GM19099 (cell line): Measurements from ENCODE around the gene PFKP.

Source experiments
- POLR2A ChIP-seq: IDR thresholded peaks from 3 replicates; pipeline ENCODE4 v1.6.1; 2011; ENCODE audit warnings: low read depth; ENCODE audit not compliant: insufficient read length; ENCODE audit errors: extremely low read depth

PFKP gene

GRCh38 chr10:3076138-3076537 lies 8.8 kb downstream of the PFKP start:
- TF ChIP-seq POLR2A: no peak

GRCh38 chr10:3077509-3077908 lies 10.2 kb downstream of the PFKP start:
- no peak for TF ChIP-seq POLR2A

DNA sequence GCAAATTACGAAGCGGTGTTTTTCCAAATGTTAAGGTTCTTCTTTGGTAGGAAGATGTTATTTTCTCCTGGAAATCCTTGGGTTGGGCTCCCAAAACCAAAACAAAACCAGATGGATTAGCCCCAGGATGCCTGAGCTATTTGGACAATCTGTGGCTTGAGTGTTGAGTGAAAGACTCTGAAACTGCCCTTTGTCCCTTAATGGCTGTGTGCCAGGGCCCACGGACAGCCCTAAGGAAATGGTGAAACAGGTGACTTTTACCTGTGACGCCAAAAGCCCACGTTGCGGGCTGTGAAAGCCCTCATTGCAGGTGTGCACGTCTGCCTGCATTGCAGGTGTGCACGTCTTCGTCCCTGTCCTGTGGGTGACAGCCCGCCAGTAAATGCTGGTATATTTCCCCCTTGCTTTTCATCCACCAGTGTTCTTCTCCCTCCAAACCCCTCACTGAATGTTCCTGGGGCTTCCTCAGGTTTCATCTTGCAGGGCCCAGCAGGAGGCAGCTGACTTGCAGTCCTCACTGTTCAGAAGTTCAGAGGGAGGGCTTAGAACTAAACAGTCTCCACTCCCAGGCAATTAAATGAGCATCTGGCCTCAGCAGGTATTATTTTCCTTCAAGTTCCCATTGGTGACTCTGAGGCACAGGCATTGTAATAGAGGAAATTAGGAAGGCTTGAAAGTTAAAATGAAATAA lies 10.7 kb downstream of the PFKP start:
- TF ChIP-seq POLR2A: no peak

DNA sequence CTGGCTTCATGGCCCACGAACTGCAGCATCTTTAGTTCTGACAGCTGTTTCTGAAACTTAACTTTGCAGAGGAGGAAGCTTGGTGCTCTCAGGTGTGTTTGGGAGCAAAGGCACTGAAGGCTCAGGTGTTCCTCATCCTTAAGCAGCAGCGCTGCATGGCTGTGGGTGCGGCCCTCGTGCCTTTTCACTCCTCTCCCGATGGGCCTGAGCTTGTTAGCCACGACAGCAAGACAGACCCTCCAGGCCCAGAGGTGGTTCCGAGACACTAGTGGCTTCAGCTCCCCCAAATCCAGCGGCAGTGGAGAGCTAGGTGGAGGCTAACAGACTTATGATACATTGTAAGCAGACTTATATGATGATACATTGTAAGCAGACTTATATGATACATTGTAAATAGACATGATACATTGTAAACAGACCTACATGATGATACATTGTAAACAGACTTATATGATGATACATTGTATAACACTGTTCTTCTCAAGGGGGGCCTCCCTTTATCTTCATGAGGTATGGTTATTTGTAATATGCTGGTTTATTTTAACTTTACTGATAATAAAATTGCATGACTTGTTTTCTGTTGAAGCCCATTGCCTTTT lies 14.1 kb downstream of the PFKP start:
- TF ChIP-seq POLR2A: no peak

DNA sequence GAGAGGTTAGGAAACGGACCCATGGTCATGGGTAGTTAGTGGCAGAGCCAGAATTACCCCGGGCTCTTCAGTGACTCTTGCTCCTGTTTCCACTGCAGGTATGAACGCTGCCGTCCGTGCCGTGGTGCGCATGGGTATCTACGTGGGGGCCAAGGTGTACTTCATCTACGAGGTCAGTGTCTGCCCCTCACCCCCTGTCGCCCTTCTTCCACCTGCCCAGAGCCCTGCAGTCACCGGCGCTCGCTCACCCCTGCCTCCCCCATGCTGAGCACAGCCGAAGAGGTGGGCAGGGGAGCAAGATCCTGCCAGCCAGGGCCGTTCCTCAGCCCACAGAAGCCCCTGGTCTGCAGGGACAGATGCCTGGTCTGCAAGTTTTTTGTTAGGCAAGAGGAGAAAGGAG lies 14.9 kb downstream of the PFKP start:
- no peak for TF ChIP-seq POLR2A

DNA sequence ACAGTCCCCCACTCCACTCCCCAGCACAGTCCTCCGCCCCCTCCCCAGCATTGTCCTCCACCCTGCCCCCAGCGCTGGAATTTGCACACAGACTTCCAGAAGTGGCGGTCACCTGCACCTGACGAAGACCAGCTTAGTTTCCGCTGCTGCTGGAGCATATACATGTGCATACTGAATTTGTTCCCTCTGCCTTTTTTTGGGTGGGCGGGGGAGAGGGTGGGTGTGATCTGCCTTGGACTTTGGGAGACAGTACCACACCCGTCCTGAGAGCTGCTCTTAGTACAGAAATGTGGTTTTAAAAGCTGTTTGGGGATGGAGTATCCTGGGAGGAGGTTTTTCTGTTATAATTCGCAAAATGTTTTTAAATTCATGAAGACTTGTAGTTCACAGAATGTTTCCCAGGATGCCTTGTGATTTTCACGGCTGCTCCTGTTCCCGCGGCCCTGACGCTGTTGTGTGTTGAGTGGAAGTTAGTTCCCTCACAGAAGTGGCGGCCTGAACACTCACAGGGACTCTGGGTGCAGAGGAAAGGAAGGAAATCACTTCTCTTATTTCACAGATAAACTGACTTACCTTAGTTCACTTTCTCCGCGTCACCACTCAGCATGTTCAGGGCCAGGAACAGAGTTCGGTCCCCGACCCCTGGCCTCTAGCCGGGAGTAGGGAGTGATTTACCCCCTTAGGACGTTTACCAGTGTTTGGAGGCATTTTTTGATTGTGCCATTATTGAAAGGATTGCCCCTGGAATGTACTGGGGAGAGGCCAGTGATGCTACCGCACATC lies 18.6 kb downstream of the PFKP start:
- TF ChIP-seq POLR2A: no peak

GRCh38 chr10:3090388-3090787 lies 23.0 kb downstream of the PFKP start:
- no peak for TF ChIP-seq POLR2A

DNA sequence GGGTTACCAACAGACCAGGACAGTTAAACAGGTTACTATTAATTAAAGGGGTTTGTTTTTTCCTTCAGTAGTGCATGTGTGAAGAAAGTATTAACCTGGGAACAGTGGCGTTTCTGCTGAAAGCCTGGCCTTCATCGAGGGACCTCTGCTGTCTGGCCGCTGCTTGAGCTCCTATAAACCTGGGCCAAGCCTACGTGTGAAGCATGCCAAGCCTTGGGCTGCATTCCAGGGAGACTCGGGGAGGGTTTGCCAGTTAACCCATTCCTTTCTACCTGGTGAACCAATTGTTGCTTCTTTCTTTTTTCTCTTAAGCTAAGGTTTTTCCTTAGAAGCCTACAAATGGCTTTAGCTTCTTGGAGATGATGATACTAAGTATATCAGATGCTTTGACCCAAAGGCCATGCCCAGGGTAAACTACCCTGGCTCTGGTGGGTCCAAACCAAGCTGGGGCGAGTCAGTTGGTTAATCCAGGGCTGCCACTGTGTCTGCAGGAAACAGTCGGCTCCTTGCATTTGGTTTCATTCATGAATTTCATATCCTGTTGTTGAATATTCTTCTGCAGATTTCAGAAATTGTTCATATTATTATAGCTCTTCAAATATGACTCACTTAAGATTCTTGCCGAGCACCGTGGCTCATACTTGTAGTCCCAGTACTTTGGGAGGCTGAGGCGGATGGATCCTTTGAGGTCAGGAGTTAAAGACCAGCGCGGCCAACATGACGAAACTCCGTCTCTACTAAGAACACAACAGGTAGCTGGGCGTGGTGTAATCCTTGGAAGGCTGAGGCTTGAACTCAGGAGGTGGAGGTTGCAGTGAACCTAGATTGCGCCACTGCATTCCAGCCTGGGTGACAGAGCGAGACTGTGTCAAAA lies 23.8 kb downstream of the PFKP start:
- no peak for TF ChIP-seq POLR2A

- TF ChIP-seq POLR2A: no peak
Measured at GRCh38 chr10:3091921-3092320, 24.6 kb downstream of the PFKP start.

GRCh38 chr10:3093996-3094395 lies 26.6 kb downstream of the PFKP start:
- TF ChIP-seq POLR2A: no peak

DNA sequence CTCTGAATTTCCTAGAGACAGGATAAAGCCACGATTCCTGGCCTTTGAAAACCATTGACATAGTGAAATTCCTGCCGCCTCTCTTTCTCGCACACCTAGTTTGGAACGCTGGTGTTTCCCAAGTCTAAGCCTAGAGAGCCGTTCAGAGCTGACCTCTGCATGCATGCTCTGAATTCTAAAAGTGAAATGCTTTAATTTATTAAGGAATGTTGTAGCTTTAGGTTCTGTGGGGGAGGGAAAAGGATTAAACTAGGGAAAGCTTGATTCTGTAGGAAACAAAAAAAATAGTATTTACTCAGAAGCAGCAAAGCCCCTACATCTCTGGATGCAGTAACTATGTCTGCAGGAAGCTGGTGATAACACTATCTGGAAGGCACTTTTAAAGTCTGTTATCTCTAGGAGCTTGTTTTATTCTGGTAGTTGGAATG lies 27.3 kb downstream of the PFKP start:
- no peak for TF ChIP-seq POLR2A

DNA sequence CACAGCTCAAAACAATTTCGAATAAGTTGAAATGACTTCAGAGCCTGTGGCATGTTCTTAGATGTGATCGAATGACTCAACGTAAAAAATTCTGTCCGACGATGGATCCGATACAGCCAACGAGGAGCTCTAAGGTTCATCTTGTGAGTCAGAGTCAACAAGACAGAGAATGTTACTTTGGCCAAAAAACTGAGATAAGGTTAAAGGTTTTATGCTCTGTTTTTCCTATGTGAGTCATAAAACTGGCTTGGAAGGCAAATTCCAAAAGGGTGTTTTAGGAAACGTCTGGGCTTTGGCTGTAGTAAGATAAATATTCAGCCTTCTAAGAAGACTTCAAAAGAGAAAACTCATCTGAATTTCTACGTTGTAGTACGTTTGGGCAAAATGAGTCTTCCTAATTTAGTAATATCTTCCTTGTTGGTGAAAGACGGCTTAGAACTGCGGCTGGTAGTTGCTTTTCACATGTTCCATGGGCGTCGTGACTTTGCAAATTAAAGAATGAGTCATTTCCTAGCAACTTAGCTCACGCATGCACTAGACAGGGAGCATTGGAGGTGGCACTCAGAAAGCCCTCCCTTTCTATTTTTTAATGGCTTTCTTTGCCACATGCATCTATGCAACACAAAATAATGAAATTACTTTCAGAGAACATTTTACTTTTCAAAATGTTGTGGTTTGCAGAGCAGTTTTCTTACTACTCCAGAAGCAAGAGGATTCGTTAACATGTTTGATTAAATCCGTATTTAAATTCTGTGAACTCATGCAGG lies 28.2 kb downstream of the PFKP start:
- no peak for TF ChIP-seq POLR2A

DNA sequence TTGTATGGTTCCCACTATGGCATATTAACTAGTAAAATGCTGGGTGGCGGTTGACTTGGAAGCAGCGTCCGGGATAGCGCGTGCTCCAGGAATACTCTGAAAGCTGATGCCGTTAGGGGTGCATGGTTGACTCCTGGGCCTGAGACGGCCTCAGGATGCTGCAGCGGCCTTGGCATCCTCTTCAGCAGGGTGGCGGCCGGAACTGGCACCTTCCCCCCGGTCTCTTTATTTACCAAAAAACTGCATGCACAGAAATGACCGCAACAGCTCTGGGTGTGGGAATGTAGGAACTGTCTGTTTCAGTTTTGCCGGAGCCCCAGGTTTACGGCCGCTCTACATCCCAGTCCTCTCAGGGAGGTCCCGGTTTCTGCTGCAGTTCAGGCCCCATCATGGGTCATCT lies 28.8 kb downstream of the PFKP start:
- no peak for TF ChIP-seq POLR2A

DNA sequence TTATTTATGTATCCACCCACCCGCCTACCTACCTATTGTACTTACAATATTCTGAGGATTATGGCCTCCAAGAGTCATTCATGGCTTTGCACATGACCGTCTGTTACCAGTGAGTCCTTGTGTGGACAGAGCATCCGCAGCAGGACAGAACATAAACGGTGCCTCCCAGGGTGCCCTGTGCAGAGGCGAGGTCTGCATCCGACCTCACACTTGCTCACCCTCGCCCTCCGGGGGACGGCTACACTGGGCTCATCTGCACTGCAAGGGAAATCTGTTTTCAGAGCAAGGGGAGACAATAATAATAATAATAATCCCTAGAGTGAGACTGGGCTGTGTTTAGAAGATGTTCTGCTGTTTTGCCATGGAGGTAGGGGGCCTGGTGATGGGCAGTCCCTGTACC lies 29.8 kb downstream of the PFKP start:
- TF ChIP-seq POLR2A: no peak
